GM21381 (cell line): Measurements from ENCODE around the gene ESRP2.
A peak's percentile ranks its signal among the peaks of the same experiment; 100 is the strongest.

ENCODE experiments used
- ATAC-seq: cut with Tn5 transposase; IDR thresholded peaks from one replicate; pipeline ENCODE4 v1.9.1; 2021; ENCODE audit warnings: mild to moderate bottlenecking, moderate library complexity; ENCODE audit not compliant: unreplicated experiment

Gene ESRP2

GRCh38 chr16:68242085-68242484, 6.2 kb upstream of the ESRP2 start:
- ATAC-seq: no peak

- ATAC-seq: no peak
Measured at GRCh38 chr16:68238029-68238345, 2.1 kb upstream of the ESRP2 start.

- peak; percentile 80 for ATAC-seq
Measured at GRCh38 chr16:68237243-68238028, 1.5 kb upstream of the ESRP2 start.

GRCh38 chr16:68236826-68237242, 907 bp upstream of the ESRP2 start:
- no peak for ATAC-seq

- no peak for ATAC-seq
Measured at GRCh38 chr16:68236137-68236825, 354 bp upstream of the ESRP2 start.

- no peak for ATAC-seq
Measured at GRCh38 chr16:68235108-68235886, 630 bp downstream of the ESRP2 start.

- ATAC-seq: no peak
Measured at GRCh38 chr16:68234188-68235107, 1.5 kb downstream of the ESRP2 start.

GRCh38 chr16:68233835-68234187, 2.1 kb downstream of the ESRP2 start:
- no peak for ATAC-seq

GRCh38 chr16:68233085-68233834, 2.7 kb downstream of the ESRP2 start:
- no peak for ATAC-seq

- no peak for ATAC-seq
Measured at GRCh38 chr16:68232335-68232734, 3.6 kb downstream of the ESRP2 start.

GRCh38 chr16:68231384-68232136, 4.4 kb downstream of the ESRP2 start:
- ATAC-seq: no peak

GRCh38 chr16:68230956-68231355, 5.0 kb downstream of the ESRP2 start:
- ATAC-seq: no peak

GRCh38 chr16:68230176-68230571, 5.8 kb downstream of the ESRP2 start:
- no peak for ATAC-seq

GRCh38 chr16:68229431-68230175, 6.3 kb downstream of the ESRP2 start:
- no peak for ATAC-seq

GRCh38 chr16:68228652-68229051, 7.3 kb downstream of the ESRP2 start:
- no peak for ATAC-seq

- ATAC-seq: no peak
Measured at GRCh38 chr16:68227850-68228553, 7.9 kb downstream of the ESRP2 start.

GRCh38 chr16:68227183-68227793, 8.6 kb downstream of the ESRP2 start:
- ATAC-seq: no peak

- no peak for ATAC-seq
Measured at GRCh38 chr16:68226116-68226515, 9.8 kb downstream of the ESRP2 start.
